Ishikawa (cell line): Measurements from ENCODE around the gene ZNF700.

Experiments
- CREB1 ChIP-seq: IDR thresholded peaks from 2 replicates; pipeline ENCODE4 v1.6.1; 2012; ENCODE audit warnings: low read depth
- EGR1 ChIP-seq: IDR thresholded peaks from 2 replicates; pipeline ENCODE4 v1.6.1; 2012
- EP300 ChIP-seq: IDR thresholded peaks from 2 replicates; pipeline ENCODE4 v1.6.1; 2012; ENCODE audit warnings: borderline replicate concordance
- NFIC ChIP-seq: IDR thresholded peaks from 2 replicates; pipeline ENCODE4 v1.6.1; 2012
- RAD21 ChIP-seq: IDR thresholded peaks from 2 replicates; pipeline ENCODE4 v1.6.1; 2012; ENCODE audit warnings: low read depth
- TAF1 ChIP-seq: IDR thresholded peaks from 2 replicates; pipeline ENCODE4 v1.6.1; 2012; ENCODE audit warnings: low read depth, mild to moderate bottlenecking
- TEAD4 ChIP-seq: IDR thresholded peaks from 2 replicates; pipeline ENCODE4 v1.6.1; 2012
- YY1 ChIP-seq: IDR thresholded peaks from 2 replicates; pipeline ENCODE4 v1.6.1; 2012; ENCODE audit warnings: low read depth
- ZBTB7A ChIP-seq: IDR thresholded peaks from 2 replicates; pipeline ENCODE4 v1.6.1; 2012; ENCODE audit warnings: low read depth
- TF ChIP-seq, protein P1 (sequence below): IDR thresholded peaks from 2 replicates; pipeline ENCODE4 v1.6.1; 2012
- TF ChIP-seq, protein P2 (sequence below): IDR thresholded peaks from 2 replicates; pipeline ENCODE4 v1.6.1; 2012

DNA sequence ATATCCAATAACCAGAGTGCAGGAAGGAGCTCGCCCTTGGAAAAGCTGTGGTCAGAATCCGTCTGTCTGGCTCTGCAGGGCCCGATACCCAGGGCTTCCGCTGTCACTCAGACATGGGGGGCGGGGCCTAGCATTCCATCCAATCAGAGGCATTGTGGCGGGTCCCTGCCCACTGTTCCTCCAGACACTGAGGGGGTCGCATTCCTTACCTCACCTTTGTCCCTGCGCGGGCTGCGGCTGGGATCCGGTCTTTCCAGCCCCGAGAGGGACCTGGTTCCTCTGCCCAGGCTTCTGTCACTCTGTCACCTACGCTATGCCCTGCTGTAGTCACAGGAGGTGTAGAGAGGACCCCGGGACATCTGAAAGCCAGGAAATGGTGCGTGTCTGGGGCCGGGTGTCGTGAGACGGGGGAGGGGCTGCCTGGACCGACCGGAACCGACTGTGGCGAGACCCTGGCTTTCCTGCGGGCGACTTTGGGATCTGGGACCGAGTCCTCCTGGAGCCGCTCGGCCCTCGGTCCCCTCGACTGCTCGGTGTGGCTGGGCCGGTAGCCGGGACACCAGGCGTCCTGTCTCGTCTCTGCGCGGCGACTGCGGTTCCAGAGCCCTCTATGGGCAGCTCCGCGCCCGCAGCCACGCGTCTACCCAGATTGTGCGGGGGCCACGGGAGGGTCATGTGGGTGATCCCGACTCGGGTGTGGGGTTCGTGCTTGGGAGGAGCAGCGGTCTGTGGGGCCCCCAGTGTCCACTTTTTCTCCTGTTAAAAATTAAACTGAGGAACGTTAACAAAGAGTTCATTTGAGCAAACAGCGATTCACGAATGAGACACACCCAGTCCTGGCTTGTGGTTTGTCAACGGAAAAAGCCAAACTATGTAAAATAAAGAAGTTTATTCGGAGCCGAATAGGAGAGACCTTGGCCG, 37.0 kb upstream of the ZNF700 start, which contains the start of gene ZNF69:
- no peak for TF ChIP-seq CREB1
- TF ChIP-seq YY1: no peak
- TF ChIP-seq EGR1: no peak
- 0 out of 2 replicates have a peak, but pooled peaks have one; percentile 42 for TF ChIP-seq ZBTB7A
- TF ChIP-seq, protein P1, sequence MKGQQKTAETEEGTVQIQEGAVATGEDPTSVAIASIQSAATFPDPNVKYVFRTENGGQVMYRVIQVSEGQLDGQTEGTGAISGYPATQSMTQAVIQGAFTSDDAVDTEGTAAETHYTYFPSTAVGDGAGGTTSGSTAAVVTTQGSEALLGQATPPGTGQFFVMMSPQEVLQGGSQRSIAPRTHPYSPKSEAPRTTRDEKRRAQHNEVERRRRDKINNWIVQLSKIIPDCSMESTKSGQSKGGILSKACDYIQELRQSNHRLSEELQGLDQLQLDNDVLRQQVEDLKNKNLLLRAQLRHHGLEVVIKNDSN: no peak
- TF ChIP-seq NFIC: no peak
- TF ChIP-seq TEAD4: no peak
- TF ChIP-seq RAD21: no peak
- TF ChIP-seq, protein P2, sequence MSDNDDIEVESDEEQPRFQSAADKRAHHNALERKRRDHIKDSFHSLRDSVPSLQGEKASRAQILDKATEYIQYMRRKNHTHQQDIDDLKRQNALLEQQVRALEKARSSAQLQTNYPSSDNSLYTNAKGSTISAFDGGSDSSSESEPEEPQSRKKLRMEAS: 0 out of 2 replicates have a peak, but pooled peaks have one; percentile 38
- TF ChIP-seq EP300: no peak
- TF ChIP-seq TAF1: 0 out of 2 replicates have a peak, but pooled peaks have one; percentile 40
